A549 (cell line): ENCODE results near the gene GNE. TPM values are rescaled to one million over a fixed set of nuclear protein-coding genes. Genes with fewer than 3 reads are reported as not detected.

Experiments used
- ATAC-seq, 2 experiments: fragments of 200-7000 bp in 1 of 2; fragments of >200 bp in 1 of 2; cut with Nextera tagmentation in 1 of 2; cut with Tn5 transposase in 1 of 2; 3 replicates each; pipeline versions ENCODE4 v1.8.0 to v1.9.1; 2018 to 2020; ENCODE audit warnings: mild to moderate bottlenecking in 1 of 2, moderate library complexity in 1 of 2
- CTCF ChIA-PET: fragments of 300-600 bp; sonication (Branson Sonifier 250); formaldehyde crosslinking; extraction: SDS; loops from one replicate; lab custom pipeline; 2021; ENCODE audit warnings: antibody characterized with exemption, inconsistent platforms; lab: Yijun Ruan, JAX
- POLR2A ChIA-PET: fragments of 350-600 bp; formaldehyde crosslinking; extraction: SDS; loops from one replicate; lab custom pipeline; 2021; ENCODE audit warnings: antibody characterized with exemption, inconsistent platforms; lab: Yijun Ruan, JAX
- DNase-seq, 2 experiments: peaks; one replicate each; pipeline versions ENCODE4 v3.0.0 to v3.0.0-alpha.2; 2011 to 2016; ENCODE audit warnings: low read depth in 1 of 2, low spot score in 1 of 2
- FAIRE-seq: peaks from 2 replicates; lab custom pipeline; 2011; peaks lifted over from hg19 to GRCh38; lab: Jason Lieb, UNC
- H3K27ac ChIP-seq, 2 experiments: fragments of >200 bp; sonication (Bioruptor Twin); formaldehyde crosslinking; 3 replicates each; pipeline ENCODE4 v1.5.1; 2016 to 2017
- H3K4me1 ChIP-seq: fragments of >200 bp; sonication (Bioruptor Twin); formaldehyde crosslinking; 3 replicates; pipeline ENCODE4 v1.6.1; 2016
- H3K4me2 ChIP-seq: fragments of >200 bp; sonication (Bioruptor Twin); formaldehyde crosslinking; 3 replicates; pipeline ENCODE4 v1.6.1; 2016
- H3K4me3 ChIP-seq: fragments of >200 bp; sonication (Bioruptor Twin); formaldehyde crosslinking; 3 replicates; pipeline ENCODE4 v1.5.1; 2016
- H3K9me3 ChIP-seq: fragments of >200 bp; sonication (Bioruptor Twin); formaldehyde crosslinking; 3 replicates; pipeline ENCODE4 v1.6.1; 2016
- BCL3 ChIP-seq: fragments of >200 bp; sonication (Bioruptor Twin); formaldehyde crosslinking; IDR thresholded peaks from 3 replicates; pipeline ENCODE4 v1.6.1; 2016
- CEBPB ChIP-seq, 2 experiments: fragments of >200 bp in 1 of 2; sonication (Bioruptor Twin) in 1 of 2; formaldehyde crosslinking in 1 of 2; IDR thresholded peaks; 2 replicates each; pipeline ENCODE4 v1.6.1; 2012 to 2016
- E2F6 ChIP-seq: IDR thresholded peaks from 2 replicates; pipeline ENCODE4 v1.6.1; 2012; ENCODE audit warnings: low read depth, borderline replicate concordance
- EHMT2 ChIP-seq: fragments of 200-600 bp; sonication (generic); IDR thresholded peaks from 2 replicates; pipeline ENCODE4 v1.6.1; 2016; ENCODE audit warnings: antibody characterized with exemption, low read depth, mild to moderate bottlenecking, moderate library complexity
- ELK1 ChIP-seq: fragments of 150-350 bp; IDR thresholded peaks from 2 replicates; pipeline ENCODE4 v1.6.1; 2014; ENCODE audit warnings: low read depth, mild to moderate bottlenecking, low read length
- EP300 ChIP-seq, 2 experiments: fragments of >200 bp; sonication (Bioruptor Twin); formaldehyde crosslinking; IDR thresholded peaks; 2 replicates in 1 of 2; 3 replicates in 1 of 2; pipeline ENCODE4 v1.6.1; 2016 to 2017
- ESRRA ChIP-seq: fragments of 150-350 bp; IDR thresholded peaks from 2 replicates; pipeline ENCODE4 v1.6.1; 2014; ENCODE audit warnings: mild to moderate bottlenecking, low read length, borderline replicate concordance
- FOSL2 ChIP-seq, 2 experiments: fragments of 450-650 bp in 1 of 2; fragments of >200 bp in 1 of 2; sonication (Bioruptor Twin) in 1 of 2; formaldehyde crosslinking; IDR thresholded peaks; 2 replicates each; pipeline versions ENCODE4 v1.5.0 to v1.6.1; 2016 to 2020; ENCODE audit warnings: mild to moderate bottlenecking in 1 of 2, moderate library complexity in 1 of 2
- HES2 ChIP-seq: fragments of >200 bp; sonication (Bioruptor Twin); formaldehyde crosslinking; IDR thresholded peaks from 2 replicates; pipeline ENCODE4 v1.6.1; 2016
- HEYL ChIP-seq: fragments of 250-450 bp; sonication (Bioruptor Pico); IDR thresholded peaks from 2 replicates; pipeline ENCODE4 v1.8.0; 2021; ENCODE audit warnings: mild to moderate bottlenecking, moderate library complexity
- HOXA7 ChIP-seq: fragments of 250-450 bp; sonication (Bioruptor Pico); IDR thresholded peaks from 2 replicates; pipeline ENCODE4 v1.5.0; 2020; ENCODE audit warnings: mild to moderate bottlenecking, moderate library complexity
- HOXB5 ChIP-seq: fragments of 250-450 bp; sonication (Bioruptor Pico); IDR thresholded peaks from 2 replicates; pipeline ENCODE4 v1.5.0; 2020; ENCODE audit warnings: mild to moderate bottlenecking, moderate library complexity
- KDM1A ChIP-seq: fragments of 200-600 bp; sonication (generic); IDR thresholded peaks from 2 replicates; pipeline ENCODE4 v1.6.1; 2016; ENCODE audit warnings: low read depth, mild to moderate bottlenecking
- MAFK ChIP-seq: fragments of 450-650 bp; IDR thresholded peaks from 2 replicates; pipeline ENCODE4 v1.6.1; 2014; ENCODE audit not compliant: partially characterized antibody
- MYC ChIP-seq: IDR thresholded peaks from 2 replicates; pipeline ENCODE4 v1.6.1; 2012; ENCODE audit warnings: mild to moderate bottlenecking, inconsistent platforms, low read length, improper control_type of control experiment, borderline replicate concordance
- NPAS2 ChIP-seq: fragments of 250-450 bp; sonication (Bioruptor Pico); IDR thresholded peaks from 2 replicates; pipeline ENCODE4 v1.8.0; 2022; ENCODE audit warnings: mild to moderate bottlenecking, moderate library complexity, borderline replicate concordance
- PBX3 ChIP-seq: IDR thresholded peaks from 2 replicates; pipeline ENCODE4 v1.6.1; 2012
- POLR2AphosphoS2 ChIP-seq: conservative IDR thresholded peaks from 2 replicates; pipeline ENCODE4 v1.6.1; 2012; ENCODE audit warnings: low read length, improper control_type of control experiment, inconsistent platforms
- RCOR1 ChIP-seq: fragments of 150-350 bp; IDR thresholded peaks from 2 replicates; pipeline ENCODE4 v1.6.1; 2014; ENCODE audit warnings: antibody characterized with exemption, low read length, low read depth
- REST ChIP-seq: fragments of 200-600 bp; sonication (generic); IDR thresholded peaks from 2 replicates; pipeline ENCODE4 v1.6.1; 2016; ENCODE audit warnings: antibody characterized with exemption, mild to moderate bottlenecking, moderate library complexity
- RFX5 ChIP-seq: fragments of 450-650 bp; IDR thresholded peaks from 2 replicates; pipeline ENCODE4 v1.7.1; 2014; ENCODE audit warnings: antibody characterized with exemption, mild to moderate bottlenecking, moderate library complexity
- SMC3 ChIP-seq: fragments of >200 bp; sonication (Bioruptor Twin); formaldehyde crosslinking; IDR thresholded peaks from 3 replicates; pipeline ENCODE4 v1.6.1; 2018; ENCODE audit warnings: inconsistent platforms
- TP53 ChIP-seq: fragments of 250-450 bp; sonication (Bioruptor Pico); IDR thresholded peaks from 2 replicates; pipeline ENCODE4 v1.5.0; 2021; ENCODE audit warnings: mild to moderate bottlenecking, moderate library complexity
- ZFP36 ChIP-seq: fragments of 450-650 bp; IDR thresholded peaks from 2 replicates; pipeline ENCODE4 v1.6.1; 2014; ENCODE audit warnings: borderline replicate concordance; ENCODE audit not compliant: partially characterized antibody
- WGBS: methylation state at CpG from one replicate; pipeline ENCODE4 v1.1.6; 2017; ENCODE audit errors: missing lambda C conversion rate; 5-methylcytosine and 5-hydroxymethylcytosine counted together
- polyA plus RNA-seq, 4 experiments: library from polyadenylated mRNA; depleted of rRNA in 3 of 4; stranded (reverse); fragments of >200 nt; fragmentation: RNase III in 1 of 4; extraction: RNeasy Plus Mini Kit Qiagen cat#74134 plus additional on column Dnase treatment in 1 of 4; gene quantifications; 2 replicates in 3 of 4; 3 replicates in 1 of 4; pipeline ENCODE4 v1.2.3, GENCODE V29; 2011 to 2017

The GNE gene
- polyA plus RNA-seq, 2 of the 4 experiments (the other 2 are of a cell fraction) = 23.0 to 32.9 TPM

GRCh38 chr9:36189976-36190375 lies 68.3 kb downstream of the GNE start:
- DNase-seq (peak; percentile 28 to 56), FAIRE-seq (no peak), ATAC-seq (no peak)
- Histone ChIP-seq H3K9me3 (no peaks in the 10 kb centered on the region), H3K4me2 (peak overlapping the region; percentile 94), H3K4me3 (peak overlapping the region; percentile 87), H3K4me1 (peaks cover 28% of the 10 kb centered on the region), H3K27ac (peak overlapping the region; percentile 83 to 96)
- WGBS = 9% methylated on average over 9 of the region's 9 CpGs
- ChIA-PET CTCF (interaction anchor here (0.7 to 6.6 kb wide), 27 partner anchors 8 to 279 kb away, joined by 3 to 61 read pairs (median 4); partner anchors contain the start of gene CCIN), POLR2A (interaction anchor here (0.6 to 2.1 kb wide), 41 partner anchors 8 to 427 kb away, joined by 3 to 30 read pairs (median 4); partner anchors contain the start of genes CCIN, GLIPR2, GNE and RECK)
- TF ChIP-seq SMC3 = no peak
- TF ChIP-seq RFX5 = no peak
- no peak for TF ChIP-seq RCOR1
- no peak for TF ChIP-seq MAFK
- TF ChIP-seq ELK1 = no peak
- no peak for TF ChIP-seq TP53 (CRISPR knock-in tag)
- TF ChIP-seq NPAS2 = no peak
- TF ChIP-seq EP300 (IDR thresholded peaks at IDR 0.05) = no peak
- no peak for TF ChIP-seq EHMT2
- no peak for TF ChIP-seq ESRRA
- TF ChIP-seq HES2 = no peak
- no peak for TF ChIP-seq CEBPB (IDR thresholded peaks at IDR 0.05)
- TF ChIP-seq HOXA7 (CRISPR knock-in tag) = no peak

GRCh38 chr9:36188212-36188611 lies 70.0 kb downstream of the GNE start:
- POLR2A ChIA-PET = no interaction called here
- peaks cover 21% of the 10 kb centered on the region for H3K4me1 ChIP-seq
- no peak overlapping the region for H3K4me2 ChIP-seq
- CTCF ChIA-PET = interaction anchor here (1.4 to 6.6 kb wide), 6 partner anchors 15 to 164 kb away, joined by 5 to 61 read pairs (median 14); partner anchors contain the start of gene CCIN
- TF ChIP-seq FOSL2 (IDR thresholded peaks at IDR 0.05) (no peak), FOSL2 (CRISPR knock-in tag; IDR thresholded peaks at IDR 0.05) (no peak), RFX5 (no peak), SMC3 (no peak), HEYL (CRISPR knock-in tag) (no peak)
- DNase-seq (no peak), FAIRE-seq (no peak), ATAC-seq (no peak)
- WGBS = 91% methylated on average over 5 of the region's 5 CpGs
- no peak overlapping the region for H3K27ac ChIP-seq
- H3K4me3 ChIP-seq = no peak overlapping the region
- H3K9me3 ChIP-seq = no peaks in the 10 kb centered on the region

- no peak overlapping the region for H3K4me2 ChIP-seq
- no peak for ATAC-seq
- no peak overlapping the region for H3K27ac ChIP-seq
- no peak for TF ChIP-seq POLR2AphosphoS2
- no peak for TF ChIP-seq SMC3
- no peak for TF ChIP-seq PBX3
- no peak for TF ChIP-seq ZFP36
- TF ChIP-seq HOXB5 (CRISPR knock-in tag) = no peak
- no peak for TF ChIP-seq ELK1
- no peak for TF ChIP-seq MAFK
- TF ChIP-seq KDM1A = no peak
- no peak for TF ChIP-seq REST
- no peak for TF ChIP-seq MYC
- TF ChIP-seq E2F6 = no peak
- TF ChIP-seq BCL3 = no peak
- POLR2A ChIA-PET = no interaction called here
- peaks cover 13% of the 10 kb centered on the region for H3K4me1 ChIP-seq
- DNase-seq = no peak
- CTCF ChIA-PET = interaction anchor here (1.1 to 2.1 kb wide), 2 partner anchors 84 to 141 kb away, joined by 4 to 6 read pairs; no protein-coding TSS in a partner anchor
- no peak for FAIRE-seq
- H3K9me3 ChIP-seq = no peaks in the 10 kb centered on the region
- H3K4me3 ChIP-seq = no peak overlapping the region
Measured at GRCh38 chr9:36187414-36187813, 70.8 kb downstream of the GNE start.
